H9 (cell line): ENCODE measurements around the gene DAAM1. TPM values are rescaled to one million over a fixed set of nuclear protein-coding genes. Genes with fewer than 3 reads are reported as not detected.

Source experiments
- DNase-seq: peaks from one replicate; pipeline ENCODE4 v3.0.0-alpha.2; 2017
- H2AFZ ChIP-seq: one replicate; pipeline ENCODE4 v1.6.1; 2013; ENCODE audit warnings: mild to moderate bottlenecking, low read length, control low read depth, moderate library complexity
- H2AK5ac ChIP-seq: 2 replicates; pipeline ENCODE4 v1.6.1; 2013; ENCODE audit warnings: low read length, control low read depth, mixed read lengths; ENCODE audit not compliant: insufficient read length
- H2BK120ac ChIP-seq: one replicate; pipeline ENCODE4 v1.6.1; 2013; ENCODE audit warnings: low read depth, mild to moderate bottlenecking, low read length, control low read depth, inconsistent platforms; ENCODE audit not compliant: poor library complexity, severe bottlenecking
- H2BK12ac ChIP-seq: 2 replicates; pipeline ENCODE4 v1.6.1; 2013; ENCODE audit warnings: low read length, control low read depth, mixed read lengths, low read depth; ENCODE audit not compliant: insufficient read length
- H2BK15ac ChIP-seq: 2 replicates; pipeline ENCODE4 v1.6.1; 2013; ENCODE audit warnings: low read depth, low read length, control low read depth
- H2BK20ac ChIP-seq: one replicate; pipeline ENCODE4 v1.6.1; 2013; ENCODE audit warnings: low read depth, mild to moderate bottlenecking, low read length, control low read depth, inconsistent platforms; ENCODE audit not compliant: poor library complexity, severe bottlenecking
- H2BK5ac ChIP-seq: 2 replicates; pipeline ENCODE4 v1.6.1; 2013; ENCODE audit warnings: low read length, control low read depth, mixed read lengths; ENCODE audit not compliant: insufficient read length
- H3K14ac ChIP-seq: 2 replicates; pipeline ENCODE4 v1.6.1; 2013; ENCODE audit warnings: low read length, control low read depth; ENCODE audit not compliant: insufficient read depth
- H3K18ac ChIP-seq: 2 replicates; pipeline ENCODE4 v1.6.1; 2013; ENCODE audit warnings: low read depth, mild to moderate bottlenecking, mixed read lengths, low read length, control low read depth; ENCODE audit not compliant: insufficient read length
- H3K23ac ChIP-seq: 2 replicates; pipeline ENCODE4 v1.6.1; 2013; ENCODE audit warnings: low read length, control low read depth, mixed read lengths, low read depth; ENCODE audit not compliant: insufficient read length
- H3K23me2 ChIP-seq: 2 replicates; pipeline ENCODE4 v1.6.1; 2013; ENCODE audit warnings: low read depth, mild to moderate bottlenecking, mixed read lengths, low read length, control low read depth; ENCODE audit not compliant: insufficient read length, poor library complexity, severe bottlenecking
- H3K27ac ChIP-seq: 2 replicates; pipeline ENCODE4 v1.5.1; 2013; ENCODE audit warnings: low read length, control low read depth, mixed read lengths, low read depth; ENCODE audit not compliant: insufficient read length
- H3K27me3 ChIP-seq: 2 replicates; pipeline ENCODE4 v1.6.1; 2013; ENCODE audit warnings: low read length, control low read depth, inconsistent platforms; ENCODE audit not compliant: insufficient read depth
- H3K4ac ChIP-seq: 2 replicates; pipeline ENCODE4 v1.6.1; 2013; ENCODE audit warnings: low read depth, mild to moderate bottlenecking, control low read depth, inconsistent platforms, low read length, moderate library complexity
- H3K4me1 ChIP-seq: 2 replicates; pipeline ENCODE4 v1.6.1; 2013; ENCODE audit warnings: low read length, control low read depth, inconsistent platforms; ENCODE audit not compliant: insufficient read depth
- H3K4me2 ChIP-seq: 2 replicates; pipeline ENCODE4 v1.6.1; 2013; ENCODE audit warnings: low read length, control low read depth, mixed read lengths; ENCODE audit not compliant: insufficient read length, insufficient read depth
- H3K56ac ChIP-seq: 2 replicates; pipeline ENCODE4 v1.6.1; 2013; ENCODE audit warnings: low read depth, mild to moderate bottlenecking, mixed read lengths, low read length, control low read depth; ENCODE audit not compliant: insufficient read length
- H3K79me1 ChIP-seq: 2 replicates; pipeline ENCODE4 v1.6.1; 2013; ENCODE audit warnings: low read depth, mild to moderate bottlenecking, moderate library complexity, low read length, control low read depth, inconsistent platforms; ENCODE audit not compliant: insufficient read depth, poor library complexity, severe bottlenecking
- H3K79me2 ChIP-seq: 2 replicates; pipeline ENCODE4 v1.6.1; 2013; ENCODE audit warnings: low read length, control low read depth, inconsistent platforms; ENCODE audit not compliant: insufficient read depth
- H3K9ac ChIP-seq: 2 replicates; pipeline ENCODE4 v1.6.1; 2013; ENCODE audit warnings: low read length, control low read depth, mixed read lengths; ENCODE audit not compliant: insufficient read length; ENCODE audit errors: extremely low read depth
- H3K9me3 ChIP-seq: one replicate; pipeline ENCODE4 v1.6.1; 2013; ENCODE audit warnings: low read depth, low read length, inconsistent platforms; ENCODE audit not compliant: control insufficient read depth
- H3T11ph ChIP-seq: one replicate; pipeline ENCODE4 v1.6.1; 2013; ENCODE audit warnings: mild to moderate bottlenecking, low read length, control low read depth, inconsistent platforms
- H4K20me1 ChIP-seq: one replicate; pipeline ENCODE4 v1.6.1; 2013; ENCODE audit not compliant: control insufficient read depth, insufficient read length, insufficient read depth
- H4K5ac ChIP-seq: 2 replicates; pipeline ENCODE4 v1.6.1; 2013; ENCODE audit warnings: low read depth, mild to moderate bottlenecking, mixed read lengths, low read length, control low read depth; ENCODE audit not compliant: insufficient read length
- H4K8ac ChIP-seq: replicated peaks from 2 replicates; pipeline ENCODE4 v1.6.1; 2013; ENCODE audit warnings: low read length, control low read depth, mixed read lengths, low read depth; ENCODE audit not compliant: insufficient read length
- H4K91ac ChIP-seq: 2 replicates; pipeline ENCODE4 v1.6.1; 2013; ENCODE audit warnings: low read depth, mild to moderate bottlenecking, moderate library complexity, mixed read lengths, low read length, control low read depth; ENCODE audit not compliant: insufficient read length
- H3K27ac Mint-ChIP-seq, 3 experiments: 2 replicates in 2 of 3; 3 replicates in 1 of 3; pipeline ENCODE4 v1.8.0; 2020 to 2021; ENCODE audit warnings: mixed read lengths in 3 of 3, mild to moderate bottlenecking in 1 of 3, moderate library complexity in 1 of 3
- H3K27me3 Mint-ChIP-seq: 2 replicates; pipeline ENCODE4 v1.8.0; 2021; ENCODE audit warnings: low read depth, mild to moderate bottlenecking, moderate library complexity, mixed read lengths
- H3K36me3 Mint-ChIP-seq, 3 experiments: 2 replicates in 2 of 3; 3 replicates in 1 of 3; pipeline ENCODE4 v1.8.0; 2020 to 2021; ENCODE audit warnings: low read depth in 3 of 3, mixed read lengths in 3 of 3; ENCODE audit not compliant: insufficient read depth in 1 of 3
- H3K4me1 Mint-ChIP-seq, 2 experiments: 2 replicates each; pipeline ENCODE4 v1.8.0; 2020; ENCODE audit warnings: mixed read lengths in 2 of 2
- H3K4me3 Mint-ChIP-seq, 2 experiments: 2 replicates in 1 of 2; 3 replicates in 1 of 2; pipeline ENCODE4 v1.8.0; 2020 to 2021; ENCODE audit warnings: mild to moderate bottlenecking in 2 of 2, mixed read lengths in 2 of 2, moderate library complexity in 1 of 2
- H3K9me3 Mint-ChIP-seq, 2 experiments: 2 replicates in 1 of 2; 3 replicates in 1 of 2; pipeline ENCODE4 v1.8.0; 2020; ENCODE audit warnings: mild to moderate bottlenecking in 2 of 2, mixed read lengths in 2 of 2, moderate library complexity in 1 of 2
- WGBS: extraction: QIAGEN DNeasy Blood & Tissue Kit; methylation state at CpG from one replicate; pipeline ENCODE4 v1.1.7; 2013; ENCODE audit warnings: missing lambda C conversion rate, low lambda C conversion rate, mixed read lengths; ENCODE audit not compliant: insufficient read length; ENCODE audit errors: extremely low coverage; 5-methylcytosine and 5-hydroxymethylcytosine counted together
- total RNA-seq: library from RNA; stranded (reverse); gene quantifications from 2 replicates; pipeline ENCODE4 v1.2.1, GENCODE V29; 2021
- TF ChIP-seq, protein P1 (sequence below): fragments of 200-600 bp; sonication (generic); conservative IDR thresholded peaks from 3 replicates; pipeline ENCODE4 v1.8.0; 2021; ENCODE audit warnings: antibody characterized with exemption, mild to moderate bottlenecking

DAAM1 gene
- total RNA-seq, 1 experiment from 2014 or later, result 19.5 TPM

DNA sequence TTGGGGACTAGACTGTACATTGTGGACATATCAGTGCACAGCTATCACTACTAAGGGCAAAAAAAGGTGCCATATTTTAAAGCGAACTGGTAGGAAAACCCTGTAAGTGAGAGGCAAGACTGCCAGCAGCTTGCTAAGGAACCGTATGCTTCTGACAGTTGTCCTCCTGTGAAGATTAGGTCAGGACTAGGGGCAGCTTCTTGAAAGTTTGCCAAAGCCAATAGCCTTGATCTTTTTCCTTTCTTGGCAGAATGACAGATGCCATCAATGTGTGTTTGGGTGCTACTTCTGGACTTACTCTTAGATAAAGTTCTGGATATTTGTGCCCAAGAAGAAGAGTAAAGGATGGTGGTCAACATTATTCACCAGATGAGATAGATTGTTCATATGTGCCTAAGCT is 7.4 kb downstream of the DAAM1 start:
- no peak overlapping the region for H3K18ac ChIP-seq
- H2AFZ ChIP-seq, result no peak overlapping the region
- H2BK5ac ChIP-seq, result no peak overlapping the region
- no peak overlapping the region for H3T11ph ChIP-seq
- no peak overlapping the region for H2BK20ac ChIP-seq
- Mint-ChIP-seq H3K9me3 (no peaks in the 10 kb centered on the region; a peak in 1 of 5 replicates), H3K27ac (no peak overlapping the region), H3K27me3 (no peaks in the 10 kb centered on the region), H3K4me3 (no peak overlapping the region), H3K36me3 (no peaks in the 10 kb centered on the region), H3K4me1 (peaks cover 4 to 12% of the 10 kb centered on the region in 2 experiments; a peak in 3 of 4 replicates)
- H3K23me2 ChIP-seq, result no peaks in the 10 kb centered on the region
- no peak overlapping the region for H4K91ac ChIP-seq
- no peak overlapping the region for H3K14ac ChIP-seq
- no peak overlapping the region for H3K9ac ChIP-seq
- no peak overlapping the region for H2BK120ac ChIP-seq
- no peak overlapping the region for H3K27ac ChIP-seq
- no peak overlapping the region for H3K56ac ChIP-seq
- H2BK15ac ChIP-seq, result no peak overlapping the region
- H3K9me3 ChIP-seq, result no peaks in the 10 kb centered on the region
- H3K79me2 ChIP-seq, result no peaks in the 10 kb centered on the region
- no peak overlapping the region for H3K23ac ChIP-seq
- H3K79me1 ChIP-seq, result peaks cover 4% of the 10 kb centered on the region
- H4K8ac ChIP-seq, result no peak overlapping the region
- no peak overlapping the region for H4K5ac ChIP-seq
- no peak overlapping the region for H3K4ac ChIP-seq
- H2BK12ac ChIP-seq, result no peak overlapping the region
- no peak overlapping the region for H2AK5ac ChIP-seq
- no CpG with 5 or more reads among the region's 2 CpGs for WGBS
- no peak for DNase-seq
- H3K4me2 ChIP-seq, result no peak overlapping the region
- no peaks in the 10 kb centered on the region for H4K20me1 ChIP-seq
- TF ChIP-seq, protein P1, sequence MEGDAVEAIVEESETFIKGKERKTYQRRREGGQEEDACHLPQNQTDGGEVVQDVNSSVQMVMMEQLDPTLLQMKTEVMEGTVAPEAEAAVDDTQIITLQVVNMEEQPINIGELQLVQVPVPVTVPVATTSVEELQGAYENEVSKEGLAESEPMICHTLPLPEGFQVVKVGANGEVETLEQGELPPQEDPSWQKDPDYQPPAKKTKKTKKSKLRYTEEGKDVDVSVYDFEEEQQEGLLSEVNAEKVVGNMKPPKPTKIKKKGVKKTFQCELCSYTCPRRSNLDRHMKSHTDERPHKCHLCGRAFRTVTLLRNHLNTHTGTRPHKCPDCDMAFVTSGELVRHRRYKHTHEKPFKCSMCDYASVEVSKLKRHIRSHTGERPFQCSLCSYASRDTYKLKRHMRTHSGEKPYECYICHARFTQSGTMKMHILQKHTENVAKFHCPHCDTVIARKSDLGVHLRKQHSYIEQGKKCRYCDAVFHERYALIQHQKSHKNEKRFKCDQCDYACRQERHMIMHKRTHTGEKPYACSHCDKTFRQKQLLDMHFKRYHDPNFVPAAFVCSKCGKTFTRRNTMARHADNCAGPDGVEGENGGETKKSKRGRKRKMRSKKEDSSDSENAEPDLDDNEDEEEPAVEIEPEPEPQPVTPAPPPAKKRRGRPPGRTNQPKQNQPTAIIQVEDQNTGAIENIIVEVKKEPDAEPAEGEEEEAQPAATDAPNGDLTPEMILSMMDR, result no peak
- no peaks in the 10 kb centered on the region for H3K27me3 ChIP-seq
- no peaks in the 10 kb centered on the region for H3K4me1 ChIP-seq
